ENCODE data around the gene LRRC32. TPM values are rescaled to one million over a fixed set of nuclear protein-coding genes. Genes with fewer than 3 reads are reported as not detected.

Gene LRRC32
- total and polyA plus RNA-seq, 9 of the 15 experiments (the other 6 are each of a cell fraction or from before 2014, with no cell fraction given), result 0.10 to 0.50 (median 0.19) TPM; not detected in 5

- TF ChIP-seq HNRNPK (IDR thresholded peaks at IDR 0.05; ENCODE audit: low read depth, low read length, poor library complexity, severe bottlenecking), result no peak
These were observed 6.9 kb upstream of the LRRC32 start (continued) for GRCh38 chr11:76677458-76677765.

GRCh38 chr11:76676636-76677457 is 6.3 kb upstream of the LRRC32 start:
- Histone ChIP-seq H3K27me3 (ENCODE audit: control insufficient read depth in 2 of 2, insufficient read depth in 2 of 2, low read length in 2 of 2) (peaks cover 3 to 48% of the 10 kb centered on the region in 2 experiments; a peak in 4 of 5 replicates), H3K79me2 (ENCODE audit: control insufficient read depth, insufficient read depth, low read length) (no peaks in the 10 kb centered on the region), H3K4me2 (ENCODE audit: insufficient read depth, low read length) (no peak overlapping the region), H3K4me3 (no peak overlapping the region), H4K20me1 (replicated peaks; ENCODE audit: control insufficient read depth, insufficient read depth, low read length) (0 out of 2 replicates have a peak, but pooled peaks cover 5% of the 10 kb centered on the region), H3K36me3 (ENCODE audit: control insufficient read depth, insufficient read depth, low read length) (no peaks in the 10 kb centered on the region), H3K9me1 (ENCODE audit: control insufficient read depth, insufficient read depth, low read length) (no peaks in the 10 kb centered on the region), H3K9me3 (replicated peaks; ENCODE audit: control insufficient read depth, insufficient read depth, low read depth, low read length) (no peaks in the 10 kb centered on the region), H3K4me1 (replicated peaks in 1 of 2; ENCODE audit: control insufficient read depth in 2 of 2, insufficient read depth in 2 of 2, low read length in 2 of 2) (peaks cover 0 to 11% of the 10 kb centered on the region in 2 experiments; a peak in 2 of 5 replicates), H2AFZ (ENCODE audit: low read depth, low read length) (no peak overlapping the region), H3K9ac (ENCODE audit: insufficient read depth in 1 of 2, low read depth in 2 of 2, low read length in 2 of 2) (no peak overlapping the region), H3K27ac (ENCODE audit: extremely low read depth, low read depth, low read length) (no peak overlapping the region)
- no peak for TF ChIP-seq ERF (CRISPR knock-in tag; IDR thresholded peaks at IDR 0.05)
- TF ChIP-seq ARID4B (CRISPR knock-in tag; IDR thresholded peaks at IDR 0.05), result 0 out of 2 replicates have a peak, but pooled peaks have one; percentile 27
- peak in 1 of 2 experiments; percentile 75; a peak in 1 of 4 replicates for TF ChIP-seq KDM1A (IDR thresholded peaks at IDR 0.05)
- 0% methylated on average over 16 of the region's 16 CpGs for WGBS (ENCODE audit: insufficient coverage, low coverage, missing lambda C conversion rate)
- intact Hi-C loops (cut with micrococcal nuclease) (loop anchor here (10.0 kb wide), 1 partner anchor 352 kb away; no protein-coding TSS in a partner anchor), in situ Hi-C loops (cut with MboI) (no loop called here)
- BruUV-seq (replicated peaks), result no TSS peak
- ChIA-PET POLR2A (interaction anchor here (1.1 kb wide), 1 partner anchor 19 kb away, joined by 3 read pairs; no protein-coding TSS in a partner anchor), CTCF (ENCODE audit: low intra/inter-chr PET ratio) (no interaction called here)
- DNase-seq (ENCODE audit: extremely low read depth in 1 of 4, low spot score in 3 of 4) (no peak), ATAC-seq (no peak), FAIRE-seq (no peak)
